AG10803 (cell line): ENCODE results near the gene PML.
A peak's percentile ranks its signal among the peaks of the same experiment; 100 is the strongest.

Experiments used
- DNase-seq: peaks from one replicate; pipeline ENCODE4 v3.0.0; 2010; ENCODE audit warnings: low read depth
- H3K4me3 ChIP-seq: 2 replicates; pipeline ENCODE4 v1.5.1; 2011; ENCODE audit warnings: mild to moderate bottlenecking, low read length, control low read depth
- TF ChIP-seq, protein P1 (sequence below): conservative IDR thresholded peaks from 2 replicates; pipeline ENCODE4 v1.5.1; 2011; ENCODE audit warnings: mild to moderate bottlenecking, low read length, control low read depth, inconsistent platforms

The PML gene

DNA sequence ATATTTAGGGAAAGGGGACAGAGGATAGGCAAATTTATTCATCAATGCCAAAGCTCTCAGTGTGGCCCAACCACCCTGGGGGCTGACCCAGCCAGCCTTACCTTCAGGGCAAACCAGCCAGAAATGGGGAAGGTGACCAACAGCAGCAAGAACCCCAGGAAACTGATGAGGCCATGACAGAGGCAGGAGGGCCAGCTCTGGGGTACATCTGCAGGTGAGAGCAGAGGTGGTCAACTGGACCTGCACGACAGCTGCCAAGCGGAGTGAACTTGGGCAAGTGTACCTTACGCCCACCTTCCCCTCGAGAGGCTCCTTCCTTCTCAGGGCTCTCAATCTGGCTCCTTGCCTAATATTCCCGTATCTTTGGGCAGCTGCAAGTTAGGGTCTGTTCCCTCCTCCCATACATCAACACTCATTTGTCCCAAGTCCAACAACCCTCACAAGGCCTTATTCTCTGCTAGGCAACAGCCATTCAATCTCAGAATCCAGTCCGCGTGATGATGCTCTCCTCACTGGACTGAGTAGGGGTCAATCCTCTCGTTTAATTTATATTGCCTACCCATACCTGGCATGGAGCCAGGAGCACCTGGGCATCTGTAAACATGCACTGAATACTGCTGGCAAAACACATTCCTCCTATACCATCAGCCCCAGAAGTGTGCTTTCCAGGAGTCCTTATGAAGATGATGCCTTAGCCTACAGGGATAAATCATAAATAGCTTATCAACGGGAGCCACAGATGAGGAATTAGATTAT, 4.1 kb upstream of the PML start:
- DNase-seq = no peak
- TF ChIP-seq, protein P1, sequence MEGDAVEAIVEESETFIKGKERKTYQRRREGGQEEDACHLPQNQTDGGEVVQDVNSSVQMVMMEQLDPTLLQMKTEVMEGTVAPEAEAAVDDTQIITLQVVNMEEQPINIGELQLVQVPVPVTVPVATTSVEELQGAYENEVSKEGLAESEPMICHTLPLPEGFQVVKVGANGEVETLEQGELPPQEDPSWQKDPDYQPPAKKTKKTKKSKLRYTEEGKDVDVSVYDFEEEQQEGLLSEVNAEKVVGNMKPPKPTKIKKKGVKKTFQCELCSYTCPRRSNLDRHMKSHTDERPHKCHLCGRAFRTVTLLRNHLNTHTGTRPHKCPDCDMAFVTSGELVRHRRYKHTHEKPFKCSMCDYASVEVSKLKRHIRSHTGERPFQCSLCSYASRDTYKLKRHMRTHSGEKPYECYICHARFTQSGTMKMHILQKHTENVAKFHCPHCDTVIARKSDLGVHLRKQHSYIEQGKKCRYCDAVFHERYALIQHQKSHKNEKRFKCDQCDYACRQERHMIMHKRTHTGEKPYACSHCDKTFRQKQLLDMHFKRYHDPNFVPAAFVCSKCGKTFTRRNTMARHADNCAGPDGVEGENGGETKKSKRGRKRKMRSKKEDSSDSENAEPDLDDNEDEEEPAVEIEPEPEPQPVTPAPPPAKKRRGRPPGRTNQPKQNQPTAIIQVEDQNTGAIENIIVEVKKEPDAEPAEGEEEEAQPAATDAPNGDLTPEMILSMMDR = no peak

DNA sequence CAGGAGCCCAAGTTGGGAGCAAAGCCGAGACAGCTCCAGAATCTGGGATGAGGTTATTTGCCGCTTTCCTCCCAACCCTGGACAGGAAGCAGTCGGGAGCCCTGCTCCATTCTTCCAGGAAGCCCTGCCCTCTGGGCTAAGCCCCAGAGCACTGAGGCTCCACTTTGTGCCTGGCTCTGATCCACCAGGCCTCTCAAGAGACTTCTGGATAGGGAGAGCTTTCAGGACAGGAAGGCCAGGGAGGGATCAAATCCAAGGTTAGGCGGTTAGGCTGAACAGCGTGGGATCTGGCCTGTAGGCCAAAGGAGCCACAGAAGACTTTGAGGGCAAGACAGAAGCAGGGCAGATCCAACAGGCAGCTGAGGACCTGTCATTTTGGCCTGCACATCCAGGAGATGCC, 3.3 kb upstream of the PML start:
- TF ChIP-seq, protein P1 = no peak
- DNase-seq = peak; percentile 87
- peak overlapping the region; percentile 67 for H3K4me3 ChIP-seq

More for the DNA sequence above, 4.1 kb upstream of the PML start:
- no peak overlapping the region for H3K4me3 ChIP-seq

DNA sequence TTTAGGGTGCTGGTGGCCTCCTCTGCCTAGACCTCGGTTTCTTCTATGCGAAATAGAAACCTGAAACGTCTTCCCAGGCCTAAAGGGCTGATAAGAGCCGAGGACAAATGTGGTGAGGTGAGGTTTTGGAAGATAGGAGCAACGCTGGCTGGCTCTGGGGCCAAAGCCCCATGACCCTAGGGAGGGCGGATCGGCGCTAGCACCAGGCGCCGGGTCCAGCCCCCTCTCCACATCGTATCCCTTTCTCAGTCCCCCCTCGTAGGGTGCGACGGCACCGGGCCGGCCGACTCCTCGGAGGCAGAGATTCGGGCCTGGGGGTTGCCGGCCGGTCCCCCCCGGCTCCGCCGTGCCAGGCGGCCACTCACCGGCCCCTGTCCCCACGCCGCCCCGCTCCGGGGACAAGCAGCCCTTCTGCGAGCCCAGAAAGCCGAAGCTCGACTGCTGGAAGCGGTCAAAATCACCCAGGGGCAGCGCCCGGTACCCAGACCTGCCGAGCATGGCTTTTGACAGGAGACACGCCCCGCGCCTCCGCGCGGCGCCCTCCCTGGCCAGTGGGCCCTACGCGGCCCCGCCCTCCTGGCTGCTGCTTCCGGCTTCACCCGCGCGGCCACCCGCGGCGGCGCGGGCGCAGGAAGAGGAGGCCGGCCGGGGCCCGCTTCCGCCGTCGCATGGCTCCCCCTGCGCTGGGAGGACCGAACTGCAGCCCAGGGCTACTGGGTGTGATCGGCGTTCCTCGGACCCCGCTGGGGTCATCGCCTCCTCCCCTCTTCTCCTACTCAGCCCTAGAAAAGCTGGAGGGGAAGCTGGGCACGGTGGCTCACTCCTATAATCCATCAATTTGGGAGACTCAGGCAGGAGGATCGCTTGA, 2.6 kb upstream of the PML start, which contains the start of gene STOML1:
TSS of gene STOML1 (minus strand) at position 570 of the 868 bp plus-strand sequence. CDS start at position 498, 72 bp downstream.
- DNase-seq = peak; percentile 96
- peak within 1 kb of the TSS; percentile 67 for H3K4me3 ChIP-seq
- TF ChIP-seq, protein P1 = peak; percentile 61

DNA sequence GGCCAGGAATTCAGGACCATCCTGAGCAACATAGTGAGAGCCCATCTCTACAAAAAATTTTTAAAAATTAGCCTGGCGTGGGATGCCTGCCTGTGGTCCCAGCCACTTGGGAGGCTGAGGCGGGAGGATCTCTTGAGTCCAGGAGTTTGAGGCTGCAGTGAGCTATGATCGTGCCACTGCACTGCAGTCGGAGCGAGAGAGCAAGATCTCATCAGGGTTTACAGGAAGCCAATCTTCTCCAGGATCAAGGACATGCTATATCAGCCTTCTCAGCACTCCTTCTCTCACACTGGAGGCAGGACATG, 2.0 kb upstream of the PML start:
- peak overlapping the region; percentile 31 for H3K4me3 ChIP-seq
- no peak for DNase-seq
- TF ChIP-seq, protein P1 = no peak

DNA sequence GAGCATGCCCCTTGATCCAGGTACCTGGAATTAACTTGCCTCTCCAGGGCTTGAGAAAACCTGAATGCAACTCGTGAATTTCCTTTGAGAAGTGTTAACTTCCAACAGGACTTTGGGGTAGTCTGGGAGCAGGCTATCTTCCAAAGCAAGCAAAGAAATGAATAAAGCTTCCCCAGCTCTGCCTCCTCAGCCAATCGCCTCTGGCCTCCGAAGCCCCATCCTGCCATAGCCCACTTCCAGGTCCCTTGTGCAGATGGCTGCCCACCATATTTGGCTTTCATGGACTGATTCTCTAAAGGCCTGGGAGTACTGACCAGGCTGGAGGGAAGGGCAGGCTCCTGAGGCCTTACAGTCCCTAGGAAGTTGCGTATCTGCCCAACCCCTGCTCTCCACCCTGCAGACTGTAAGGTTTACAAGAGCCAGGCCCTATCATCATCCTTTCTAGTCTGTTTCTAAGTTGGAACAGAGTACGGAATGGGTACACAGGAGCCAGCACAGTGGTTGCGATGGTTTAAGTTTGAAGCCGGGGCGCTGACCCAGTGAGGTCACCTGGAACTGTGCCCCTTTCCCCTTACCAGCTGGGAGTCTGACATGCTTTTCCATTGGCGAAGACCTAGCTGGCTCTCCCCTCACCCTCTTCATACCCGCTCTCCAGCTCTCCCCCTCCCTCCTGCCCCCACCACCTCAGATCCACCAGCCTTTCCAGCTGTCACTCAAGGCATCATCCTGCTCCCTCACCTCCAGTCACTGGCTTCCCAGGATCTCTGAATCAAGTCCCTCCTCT, 1.1 kb upstream of the PML start:
- TF ChIP-seq, protein P1 = no peak
- peak overlapping the region; percentile 97 for H3K4me3 ChIP-seq
- no peak for DNase-seq

DNA sequence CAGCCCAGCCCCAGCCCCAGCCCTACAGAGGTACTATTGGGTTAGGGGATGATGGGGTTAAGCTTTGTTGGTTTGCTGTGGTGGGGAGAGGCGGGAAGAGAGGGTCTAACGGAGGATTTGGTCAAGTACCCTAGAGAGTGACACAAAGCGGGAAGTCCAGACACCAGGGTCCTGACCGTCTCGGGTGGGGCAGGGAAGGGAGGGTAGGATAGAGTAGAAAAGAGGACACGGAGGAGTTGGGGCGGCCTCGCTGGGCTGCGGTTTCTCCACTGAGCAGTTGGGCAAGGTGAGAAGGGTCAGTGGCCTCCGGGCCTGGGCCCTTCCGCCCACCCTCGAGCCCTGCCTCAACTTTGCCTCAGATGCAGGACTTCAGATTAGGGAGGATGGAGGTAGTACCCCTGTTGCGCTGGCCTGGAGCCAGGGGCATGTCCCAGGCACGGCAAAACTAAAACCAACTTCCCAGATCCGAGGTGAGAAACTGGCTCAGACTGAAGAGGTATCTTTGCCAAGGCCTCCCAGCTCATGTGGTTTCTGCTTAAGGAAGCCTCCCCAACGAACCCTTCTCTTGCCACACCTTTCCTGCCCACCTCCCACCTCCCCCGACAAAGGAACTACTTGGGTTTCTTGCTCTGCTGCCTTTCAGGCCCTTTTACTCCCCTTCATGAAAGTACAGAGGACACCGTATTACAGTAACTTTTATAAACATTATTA, 551 bp downstream of the PML start:
- TF ChIP-seq, protein P1 = no peak
- H3K4me3 ChIP-seq = peak overlapping the region; percentile 97
- peak; percentile 28 for DNase-seq
